Measurements from ENCODE around the gene ATP2B2. TPM values are rescaled to one million over a fixed set of nuclear protein-coding genes. Genes with fewer than 3 reads are reported as not detected.

ATP2B2 gene
- polyA plus RNA-seq, 2 of the 4 experiments (the other 2 are of a cell fraction) = 0.03 to 0.04 TPM

DNA sequence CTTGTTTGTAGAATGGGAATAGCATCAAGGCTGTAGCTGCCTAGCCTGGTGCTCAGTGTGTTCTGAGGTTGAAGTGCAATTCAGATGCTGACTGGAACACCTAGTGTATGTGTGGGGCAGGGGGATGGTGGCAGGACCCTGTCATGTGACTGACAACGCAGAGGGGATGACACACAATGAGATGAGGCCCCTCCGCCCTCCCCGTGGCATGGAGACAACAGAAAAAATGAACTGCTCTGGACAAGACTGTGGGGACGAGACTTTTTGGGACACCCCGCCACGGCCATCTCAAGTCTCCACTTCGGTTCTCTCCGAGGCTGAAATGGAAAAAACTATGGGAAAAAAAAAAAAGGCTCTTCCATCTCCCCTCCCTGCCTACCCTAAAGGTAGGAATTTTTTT, 174.1 kb downstream of the ATP2B2 start:
- FAIRE-seq = no peak
- H3K4me1 ChIP-seq = no peaks in the 10 kb centered on the region
- TF ChIP-seq CHD4 (IDR thresholded peaks at IDR 0.05; ENCODE audit: borderline replicate concordance) = no peak
- TF ChIP-seq MAFK (IDR thresholded peaks at IDR 0.05; ENCODE audit: partially characterized antibody) = no peak
- TF ChIP-seq MAX (IDR thresholded peaks at IDR 0.05) = no peak
- TF ChIP-seq, protein P1, sequence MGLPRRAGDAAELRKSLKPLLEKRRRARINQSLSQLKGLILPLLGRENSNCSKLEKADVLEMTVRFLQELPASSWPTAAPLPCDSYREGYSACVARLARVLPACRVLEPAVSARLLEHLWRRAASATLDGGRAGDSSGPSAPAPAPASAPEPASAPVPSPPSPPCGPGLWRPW (IDR thresholded peaks at IDR 0.05) = no peak
- DNase-seq (ENCODE audit: low read depth in 1 of 2, low spot score in 1 of 2) = no peak
- no peak overlapping the region for H3K4me3 ChIP-seq
- POLR2A ChIA-PET = no interaction called here
- H3K4me2 ChIP-seq = no peak overlapping the region
- no peak for ATAC-seq
- WGBS (ENCODE audit: missing lambda C conversion rate) = 51% methylated on average over 8 of the region's 8 CpGs
- H3K9me3 ChIP-seq = no peaks in the 10 kb centered on the region
- no peak overlapping the region for H3K27ac ChIP-seq
- CTCF ChIA-PET = interaction anchor here (1.5 to 2.0 kb wide), 2 partner anchors 9 to 13 kb away, joined by 4 to 17 read pairs; no protein-coding TSS in a partner anchor

- ChIA-PET POLR2A (no interaction called here), CTCF (interaction anchor here (1.4 to 3.1 kb wide), 4 partner anchors 9 to 408 kb away, joined by 4 to 17 read pairs (median 7); partner anchors contain the start of gene SEC13)
- DNase-seq (ENCODE audit: low read depth in 1 of 2, low spot score in 1 of 2) (no peak), ATAC-seq (peak in 1 of 2 experiments; percentile 10; a peak in 1 of 6 replicates), FAIRE-seq (no peak)
- TF ChIP-seq MYC (IDR thresholded peaks at IDR 0.05; ENCODE audit: borderline replicate concordance, low read length) (no peak), REST (IDR thresholded peaks at IDR 0.05) (no peak), POLR2AphosphoS2 (conservative IDR thresholded peaks at IDR 0.05; ENCODE audit: low read length) (no peak), TP53 (CRISPR knock-in tag; IDR thresholded peaks at IDR 0.05) (no peak), HOXB13 (CRISPR knock-in tag; IDR thresholded peaks at IDR 0.05; ENCODE audit: low read depth) (no peak)
- no peak overlapping the region for H3K4me2 ChIP-seq
- no peaks in the 10 kb centered on the region for H3K9me3 ChIP-seq
- H3K4me1 ChIP-seq = no peaks in the 10 kb centered on the region
- no peak overlapping the region for H3K4me3 ChIP-seq
- no peak overlapping the region for H3K27ac ChIP-seq
- 46% methylated on average over 11 of the region's 12 CpGs for WGBS (ENCODE audit: missing lambda C conversion rate)
Measured at GRCh38 chr3:10330319-10330718, 175.1 kb downstream of the ATP2B2 start.

GRCh38 chr3:10329495-10330015, 175.8 kb downstream of the ATP2B2 start:
- no peak overlapping the region for H3K27ac ChIP-seq
- 20% methylated on average over 14 of the region's 14 CpGs for WGBS (ENCODE audit: missing lambda C conversion rate)
- DNase-seq (ENCODE audit: low read depth in 1 of 2, low spot score in 1 of 2) (no peak), FAIRE-seq (no peak), ATAC-seq (peak in 1 of 2 experiments; percentile 7; a peak in 2 of 6 replicates)
- CTCF ChIA-PET = interaction anchor here (1.0 to 3.1 kb wide), 5 partner anchors 8 to 409 kb away, joined by 3 to 17 read pairs (median 5); partner anchors contain the start of gene SEC13
- POLR2A ChIA-PET = no interaction called here
- H3K4me3 ChIP-seq = no peak overlapping the region
- no peaks in the 10 kb centered on the region for H3K4me1 ChIP-seq
- TF ChIP-seq, protein P2, sequence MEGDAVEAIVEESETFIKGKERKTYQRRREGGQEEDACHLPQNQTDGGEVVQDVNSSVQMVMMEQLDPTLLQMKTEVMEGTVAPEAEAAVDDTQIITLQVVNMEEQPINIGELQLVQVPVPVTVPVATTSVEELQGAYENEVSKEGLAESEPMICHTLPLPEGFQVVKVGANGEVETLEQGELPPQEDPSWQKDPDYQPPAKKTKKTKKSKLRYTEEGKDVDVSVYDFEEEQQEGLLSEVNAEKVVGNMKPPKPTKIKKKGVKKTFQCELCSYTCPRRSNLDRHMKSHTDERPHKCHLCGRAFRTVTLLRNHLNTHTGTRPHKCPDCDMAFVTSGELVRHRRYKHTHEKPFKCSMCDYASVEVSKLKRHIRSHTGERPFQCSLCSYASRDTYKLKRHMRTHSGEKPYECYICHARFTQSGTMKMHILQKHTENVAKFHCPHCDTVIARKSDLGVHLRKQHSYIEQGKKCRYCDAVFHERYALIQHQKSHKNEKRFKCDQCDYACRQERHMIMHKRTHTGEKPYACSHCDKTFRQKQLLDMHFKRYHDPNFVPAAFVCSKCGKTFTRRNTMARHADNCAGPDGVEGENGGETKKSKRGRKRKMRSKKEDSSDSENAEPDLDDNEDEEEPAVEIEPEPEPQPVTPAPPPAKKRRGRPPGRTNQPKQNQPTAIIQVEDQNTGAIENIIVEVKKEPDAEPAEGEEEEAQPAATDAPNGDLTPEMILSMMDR (IDR thresholded peaks at IDR 0.05) = no peak
- TF ChIP-seq GATA3 (IDR thresholded peaks at IDR 0.05; ENCODE audit: borderline replicate concordance) = no peak
- TF ChIP-seq CBX8 (IDR thresholded peaks at IDR 0.05) = 0 out of 2 replicates have a peak, but pooled peaks have one; percentile 32
- H3K9me3 ChIP-seq = no peaks in the 10 kb centered on the region
- H3K4me2 ChIP-seq = no peak overlapping the region
